Uterus (tissue), 4 donors: Measurements from ENCODE around the gene RHO. TPM values are rescaled to one million over a fixed set of nuclear protein-coding genes. Genes with fewer than 3 reads are reported as not detected.

Experiments
- DNase-seq, 2 donors: peaks; one replicate each; pipeline ENCODE4 v3.0.0-alpha.2; 2019 to 2020
- H3K27ac ChIP-seq, 2 donors: fragments of 200-600 bp; sonication (generic); 1 replicate in 1 of 2; 2 replicates in 1 of 2; pipeline ENCODE4 v1.5.1; 2016 to 2018
- H3K27me3 ChIP-seq, 2 donors: fragments of 200-600 bp; sonication (generic); one replicate each; pipeline ENCODE4 v1.5.1; 2018 to 2019; ENCODE audit warnings: control low read depth in 1 of 2
- H3K36me3 ChIP-seq, 2 donors: fragments of 200-600 bp; sonication (generic); one replicate each; pipeline ENCODE4 v1.5.1; 2019; ENCODE audit warnings: control low read depth in 1 of 2
- H3K4me1 ChIP-seq, 2 donors: fragments of 200-600 bp; sonication (generic); one replicate each; pipeline ENCODE4 v1.5.1; 2018 to 2019; ENCODE audit warnings: control low read depth in 1 of 2
- H3K4me3 ChIP-seq, 2 donors: fragments of 200-600 bp; sonication (generic); 1 replicate in 1 of 2; 2 replicates in 1 of 2; pipeline ENCODE4 v1.5.1; 2018 to 2019; ENCODE audit warnings: mild to moderate bottlenecking in 1 of 2
- H3K9me3 ChIP-seq, 2 donors: fragments of 200-600 bp; sonication (generic); one replicate each; pipeline ENCODE4 v1.5.1; 2019; ENCODE audit warnings: control low read depth in 1 of 2
- POLR2A ChIP-seq, 2 donors: fragments of 450-650 bp; IDR thresholded peaks; one replicate each; pipeline ENCODE4 v1.6.1; 2016; ENCODE audit warnings: antibody characterized with exemption in 2 of 2, mild to moderate bottlenecking in 1 of 2, moderate library complexity in 1 of 2
- intact Hi-C: fragments of 100-400 bp; cut with DNase I; formaldehyde crosslinking; loops from one replicate; pipeline ENCODE4 v1.15.1; 2023; ENCODE audit warnings: low total_unique reads
- total RNA-seq, 4 donors: library from RNA; depleted of rRNA in 3 of 4; stranded (reverse); fragments of >200 nt in 3 of 4; gene quantifications; one replicate each; pipeline versions ENCODE4 v1.1.0 to v1.2.4, GENCODE V29; 2014 to 2023
- TF ChIP-seq, protein P1 (sequence below), 4 experiments: fragments of 200-600 bp in 2 of 4; fragments of 450-650 bp in 2 of 4; sonication (generic) in 2 of 4; IDR thresholded peaks; one replicate each; pipeline ENCODE4 v1.5.1; 2016 to 2019; ENCODE audit warnings: antibody characterized with exemption in 4 of 4, mild to moderate bottlenecking in 2 of 4, moderate library complexity in 1 of 4
- donor health status: DM: yes; HTN: yes; CAD: no.

RHO gene
- total RNA-seq, 4 donors from 2014 or later, result 0.34 TPM; not detected in 3

DNA sequence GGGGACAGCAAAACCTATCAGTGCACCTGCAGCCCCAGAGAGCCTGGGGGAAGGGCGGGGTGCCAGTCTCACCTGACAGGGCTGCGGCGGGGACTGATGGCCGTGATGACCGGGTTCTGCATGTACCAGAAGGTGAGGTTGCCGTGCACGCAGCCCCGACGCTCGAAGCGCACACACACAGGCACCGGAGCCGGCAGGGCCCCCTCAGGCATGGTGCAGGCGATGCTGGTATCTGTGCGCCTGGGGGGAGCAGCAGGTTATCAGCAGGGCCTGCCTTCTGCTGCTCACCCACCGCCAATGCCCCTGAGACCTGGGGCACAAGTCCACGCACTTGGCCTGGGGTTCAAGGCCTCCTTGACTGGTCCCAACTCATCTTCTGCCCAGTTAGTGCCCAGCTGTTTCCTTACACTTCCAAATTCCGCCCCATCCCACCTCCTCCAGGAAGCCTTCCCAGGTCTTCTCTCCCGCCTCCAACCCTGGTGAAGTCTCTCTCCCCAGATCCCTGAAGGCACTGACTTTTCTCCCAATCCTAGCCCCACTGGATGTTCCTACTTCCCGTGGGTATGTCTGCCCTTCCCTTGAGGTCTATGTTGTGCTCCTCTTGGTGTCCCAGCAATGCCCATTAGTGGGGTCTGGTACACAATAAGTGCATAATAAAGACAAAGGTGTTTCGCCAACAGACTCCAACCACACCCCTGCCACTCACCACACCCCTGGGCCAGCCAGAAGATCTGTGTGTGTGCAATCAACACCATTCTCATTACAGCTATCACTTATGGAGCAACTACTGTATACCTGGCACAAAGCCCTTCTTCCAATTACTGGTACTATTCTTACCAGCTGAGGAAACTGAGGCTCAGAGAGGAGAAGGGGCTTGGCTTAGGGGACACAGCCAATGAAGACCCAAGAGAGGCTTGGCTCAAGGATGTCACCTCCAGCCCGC, 43.4 kb downstream of the RHO start:
- H3K27ac ChIP-seq, result no peak overlapping the region

GRCh38 chr3:129572603-129573002, 44.2 kb downstream of the RHO start:
- Histone ChIP-seq H3K27ac (no peak overlapping the region), H3K27me3 (no peaks in the 10 kb centered on the region), H3K9me3 (no peaks in the 10 kb centered on the region), H3K4me1 (peaks cover 0 to 14% of the 10 kb centered on the region in 2 donors), H3K36me3 (no peaks in the 10 kb centered on the region), H3K4me3 (no peak overlapping the region)
- no peak for TF ChIP-seq POLR2A (IDR thresholded peaks at IDR 0.05)
- TF ChIP-seq, protein P1, sequence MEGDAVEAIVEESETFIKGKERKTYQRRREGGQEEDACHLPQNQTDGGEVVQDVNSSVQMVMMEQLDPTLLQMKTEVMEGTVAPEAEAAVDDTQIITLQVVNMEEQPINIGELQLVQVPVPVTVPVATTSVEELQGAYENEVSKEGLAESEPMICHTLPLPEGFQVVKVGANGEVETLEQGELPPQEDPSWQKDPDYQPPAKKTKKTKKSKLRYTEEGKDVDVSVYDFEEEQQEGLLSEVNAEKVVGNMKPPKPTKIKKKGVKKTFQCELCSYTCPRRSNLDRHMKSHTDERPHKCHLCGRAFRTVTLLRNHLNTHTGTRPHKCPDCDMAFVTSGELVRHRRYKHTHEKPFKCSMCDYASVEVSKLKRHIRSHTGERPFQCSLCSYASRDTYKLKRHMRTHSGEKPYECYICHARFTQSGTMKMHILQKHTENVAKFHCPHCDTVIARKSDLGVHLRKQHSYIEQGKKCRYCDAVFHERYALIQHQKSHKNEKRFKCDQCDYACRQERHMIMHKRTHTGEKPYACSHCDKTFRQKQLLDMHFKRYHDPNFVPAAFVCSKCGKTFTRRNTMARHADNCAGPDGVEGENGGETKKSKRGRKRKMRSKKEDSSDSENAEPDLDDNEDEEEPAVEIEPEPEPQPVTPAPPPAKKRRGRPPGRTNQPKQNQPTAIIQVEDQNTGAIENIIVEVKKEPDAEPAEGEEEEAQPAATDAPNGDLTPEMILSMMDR (IDR thresholded peaks at IDR 0.05), result no peak
- no peak for DNase-seq
- intact Hi-C loops, result no loop called here

More for the DNA sequence above, 43.4 kb downstream of the RHO start:
- H3K9me3 ChIP-seq, result no peaks in the 10 kb centered on the region
- no peak for TF ChIP-seq POLR2A (IDR thresholded peaks at IDR 0.05)
- TF ChIP-seq, protein P1 (IDR thresholded peaks at IDR 0.05), result no peak
- intact Hi-C loops, result no loop called here
- no peaks in the 10 kb centered on the region for H3K27me3 ChIP-seq
- no peak for DNase-seq
- peaks cover 0 to 15% of the 10 kb centered on the region in 2 donors for H3K4me1 ChIP-seq
- H3K36me3 ChIP-seq, result no peaks in the 10 kb centered on the region
- no peak overlapping the region for H3K4me3 ChIP-seq

GRCh38 chr3:129573493-129573892, 45.1 kb downstream of the RHO start:
- DNase-seq, result no peak
- peaks cover 0 to 11% of the 10 kb centered on the region in 2 donors for H3K4me1 ChIP-seq
- intact Hi-C loops, result no loop called here
- no peaks in the 10 kb centered on the region for H3K27me3 ChIP-seq
- H3K9me3 ChIP-seq, result no peaks in the 10 kb centered on the region
- H3K36me3 ChIP-seq, result no peaks in the 10 kb centered on the region
- no peak overlapping the region for H3K4me3 ChIP-seq
- H3K27ac ChIP-seq, result no peak overlapping the region
- TF ChIP-seq, protein P1 (IDR thresholded peaks at IDR 0.05), result no peak
- no peak for TF ChIP-seq POLR2A (IDR thresholded peaks at IDR 0.05)

- TF ChIP-seq, protein P1 (IDR thresholded peaks at IDR 0.05), result no peak
- no peak for TF ChIP-seq POLR2A (IDR thresholded peaks at IDR 0.05)
- Histone ChIP-seq H3K27ac (no peak overlapping the region), H3K4me1 (peaks cover 0 to 11% of the 10 kb centered on the region in 2 donors), H3K27me3 (no peaks in the 10 kb centered on the region), H3K36me3 (no peaks in the 10 kb centered on the region), H3K9me3 (no peaks in the 10 kb centered on the region), H3K4me3 (no peak overlapping the region)
- no peak for DNase-seq
- intact Hi-C loops, result no loop called here
Measured at GRCh38 chr3:129574206-129574605, 45.8 kb downstream of the RHO start.
